ENCODE data around the gene C6orf15.

- TF ChIP-seq CTCF (IDR thresholded peaks at IDR 0.05; ENCODE audit: low read length): no peak
- TF ChIP-seq EZH2 (IDR thresholded peaks at IDR 0.05; ENCODE audit: borderline replicate concordance, low read length): no peak
Measured at GRCh38 chr6:31116661-31117385, 4.4 kb upstream of the C6orf15 start.
